Measurements from ENCODE around the gene TNNT3.

The TNNT3 gene

GRCh38 chr11:1923201-1923956 is 3.9 kb downstream of the TNNT3 start:
- no peak for DNase-seq (ENCODE audit: low spot score)

- DNase-seq (ENCODE audit: low spot score): no peak
Measured at GRCh38 chr11:1924181-1924580, 4.7 kb downstream of the TNNT3 start.

- DNase-seq (ENCODE audit: low spot score): no peak
Measured at GRCh38 chr11:1924646-1925372, 5.3 kb downstream of the TNNT3 start.

GRCh38 chr11:1925373-1926155 is 6.1 kb downstream of the TNNT3 start:
- DNase-seq (ENCODE audit: low spot score): no peak

- DNase-seq (ENCODE audit: low spot score): no peak
Measured at GRCh38 chr11:1926156-1927025, 6.9 kb downstream of the TNNT3 start.

- no peak for DNase-seq (ENCODE audit: low spot score)
Measured at GRCh38 chr11:1927026-1927847, 7.7 kb downstream of the TNNT3 start.

GRCh38 chr11:1927848-1928469 is 8.5 kb downstream of the TNNT3 start:
- DNase-seq (ENCODE audit: low spot score): no peak

- no peak for DNase-seq (ENCODE audit: low spot score)
Measured at GRCh38 chr11:1928470-1928890, 9.0 kb downstream of the TNNT3 start.

- DNase-seq (ENCODE audit: low spot score): no peak
Measured at GRCh38 chr11:1928891-1929541, 9.5 kb downstream of the TNNT3 start.

GRCh38 chr11:1929621-1930461 is 10.3 kb downstream of the TNNT3 start:
- DNase-seq (ENCODE audit: low spot score): no peak

- DNase-seq (ENCODE audit: low spot score): no peak
Measured at GRCh38 chr11:1930462-1930830, 10.9 kb downstream of the TNNT3 start.

- no peak for DNase-seq (ENCODE audit: low spot score)
Measured at GRCh38 chr11:1931341-1932104, 12.0 kb downstream of the TNNT3 start.

GRCh38 chr11:1932105-1932480 is 12.6 kb downstream of the TNNT3 start:
- no peak for DNase-seq (ENCODE audit: low spot score)

GRCh38 chr11:1932681-1933080 is 13.2 kb downstream of the TNNT3 start:
- no peak for DNase-seq (ENCODE audit: low spot score)

- no peak for DNase-seq (ENCODE audit: low spot score)
Measured at GRCh38 chr11:1933416-1934334, 14.2 kb downstream of the TNNT3 start.

- no peak for DNase-seq (ENCODE audit: low spot score)
Measured at GRCh38 chr11:1934335-1935155, 15.0 kb downstream of the TNNT3 start.

All from AG08396 (cell line).